ENCODE data around the gene ULK4. TPM values are rescaled to one million over a fixed set of nuclear protein-coding genes. Genes with fewer than 3 reads are reported as not detected.

Gene ULK4
- total RNA-seq, 1 donor from 2014 or later: 3.7 TPM

GRCh38 chr3:41966206-41966605, 4.3 kb upstream of the ULK4 start:
- ATAC-seq (ENCODE audit: poor library complexity) (no peak), DNase-seq (no peak)
- intact Hi-C loops (cut with DNase I): no loop called here

DNA sequence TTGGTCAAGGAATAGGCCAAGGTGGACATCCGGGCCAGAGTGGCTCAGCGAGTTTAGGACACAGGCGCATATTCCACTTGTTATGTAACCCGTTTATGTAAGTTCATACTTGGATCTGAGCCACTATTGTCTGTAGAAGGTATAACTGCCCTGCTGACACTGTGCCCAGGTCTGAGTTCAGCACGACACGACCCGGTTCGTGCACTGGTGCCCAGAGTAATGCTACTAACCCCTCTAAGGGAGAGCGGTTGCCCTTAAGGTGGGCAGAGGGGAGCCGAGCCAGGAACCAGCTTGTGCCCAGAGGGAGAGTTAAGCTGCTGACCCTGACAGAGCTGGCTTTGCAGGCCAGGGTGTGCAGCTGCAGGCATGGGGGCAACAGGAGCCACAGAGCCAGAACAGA, 1.9 kb upstream of the ULK4 start:
- ATAC-seq (ENCODE audit: poor library complexity) (no peak), DNase-seq (no peak)
- intact Hi-C loops (cut with DNase I): loop anchor here (5.0 kb wide), 1 partner anchor 48 kb away; no protein-coding TSS in a partner anchor

DNA sequence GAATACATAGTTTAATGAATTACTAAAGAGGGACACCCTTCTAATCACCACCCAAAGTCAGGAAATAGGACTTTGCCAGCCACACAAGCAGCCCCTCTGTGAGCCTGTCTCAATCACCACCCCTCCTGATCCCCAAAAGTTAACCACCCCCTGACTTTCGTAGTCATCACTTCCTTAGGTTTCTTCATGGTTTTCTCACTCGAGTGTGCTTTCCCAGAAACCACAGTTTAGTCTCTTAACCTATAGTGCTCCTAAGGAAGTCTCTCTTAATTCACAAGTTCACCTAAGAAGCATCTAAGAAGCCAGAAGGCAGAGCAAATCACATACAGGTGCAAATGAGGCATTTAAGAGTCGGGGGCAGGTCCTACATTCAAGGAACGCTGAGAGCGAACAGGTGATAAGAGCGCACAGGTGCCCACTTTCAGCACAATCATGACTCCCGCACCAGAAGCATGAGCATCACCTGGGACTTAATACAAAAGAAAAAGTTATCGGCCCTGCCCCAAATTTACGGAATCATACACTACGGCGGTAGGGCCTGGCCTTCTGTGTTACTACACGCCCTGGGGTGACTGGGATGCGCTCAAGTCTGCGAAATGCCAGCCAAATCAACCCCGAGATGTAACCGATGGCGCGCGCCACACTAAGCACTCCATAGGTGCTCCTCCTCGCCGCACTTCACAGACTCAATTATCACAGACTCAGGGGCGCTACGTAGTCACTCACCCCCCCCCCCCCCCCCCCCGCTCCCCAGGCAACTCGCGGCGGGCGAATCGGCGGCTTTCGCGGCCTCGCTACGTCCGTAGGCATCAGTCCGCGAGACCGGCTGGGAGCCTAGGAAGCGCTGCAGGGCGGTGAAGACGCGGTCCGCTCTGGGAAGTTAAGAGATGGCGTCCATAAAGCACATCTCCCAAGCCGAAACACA, 815 bp downstream of the ULK4 start:
- ATAC-seq (ENCODE audit: poor library complexity) (peak; percentile 32), DNase-seq (peak; percentile 53)
- intact Hi-C loops (cut with DNase I): loop anchor here (5.0 kb wide), 1 partner anchor 51 kb away; no protein-coding TSS in a partner anchor

GRCh38 chr3:41956574-41956973, 5.3 kb downstream of the ULK4 start:
- ATAC-seq (ENCODE audit: poor library complexity) (no peak), DNase-seq (no peak)
- intact Hi-C loops (cut with DNase I): no loop called here

GRCh38 chr3:41955192-41955591, 6.7 kb downstream of the ULK4 start:
- DNase-seq (no peak), ATAC-seq (ENCODE audit: poor library complexity) (no peak)
- intact Hi-C loops (cut with DNase I): no loop called here

DNA sequence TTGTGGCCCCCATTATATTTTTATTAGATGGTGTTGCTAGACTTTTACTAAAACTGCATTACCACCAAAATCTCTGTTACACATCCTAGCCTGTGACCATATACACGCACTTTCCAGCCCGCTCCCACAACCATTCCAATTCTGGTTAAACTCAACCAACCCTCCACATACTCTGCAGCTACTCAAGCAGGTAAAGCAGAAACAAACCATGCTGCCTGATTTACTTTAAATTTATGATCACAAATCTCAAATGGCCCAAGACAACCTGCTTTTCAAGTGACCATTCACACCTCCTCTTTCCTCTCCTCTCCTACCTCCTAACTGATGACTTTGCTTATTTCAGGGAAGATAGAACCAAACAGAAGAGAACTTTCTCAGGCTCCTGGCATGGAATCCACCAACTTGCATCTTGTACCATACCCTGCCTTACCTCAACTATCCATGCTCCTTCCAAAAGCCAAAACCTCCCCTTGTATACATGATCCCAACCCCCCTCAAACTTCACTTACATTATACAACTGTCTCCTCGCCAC, 18.5 kb downstream of the ULK4 start:
- intact Hi-C loops (cut with DNase I): no loop called here
- DNase-seq: no peak

DNA sequence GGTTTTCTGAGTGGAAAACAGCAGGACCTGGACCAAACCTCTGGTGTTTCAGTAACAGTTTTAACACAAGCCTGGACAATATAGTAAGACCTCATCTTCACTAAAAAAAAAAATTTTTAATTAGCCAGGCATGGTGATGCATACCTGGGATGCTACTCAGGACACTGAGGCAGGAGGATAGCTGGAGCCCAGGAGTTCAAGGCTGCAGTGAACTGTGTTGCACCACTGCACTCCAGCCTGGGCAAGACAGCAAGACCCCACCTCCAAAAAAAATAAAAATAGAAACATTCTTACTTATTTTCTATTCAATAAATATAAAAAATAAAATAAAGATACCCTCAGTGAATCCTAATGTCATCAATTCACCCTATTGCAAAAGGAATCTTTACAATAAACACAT, 21.5 kb downstream of the ULK4 start:
- no peak for ATAC-seq (ENCODE audit: poor library complexity)
- DNase-seq: no peak
- intact Hi-C loops (cut with DNase I): no loop called here

More for the DNA sequence above, 18.5 kb downstream of the ULK4 start:
- no peak for ATAC-seq (ENCODE audit: poor library complexity)

GRCh38 chr3:41936384-41936783, 25.5 kb downstream of the ULK4 start:
- no peak for ATAC-seq (ENCODE audit: poor library complexity)
- intact Hi-C loops (cut with DNase I): no loop called here
- DNase-seq: no peak

DNA sequence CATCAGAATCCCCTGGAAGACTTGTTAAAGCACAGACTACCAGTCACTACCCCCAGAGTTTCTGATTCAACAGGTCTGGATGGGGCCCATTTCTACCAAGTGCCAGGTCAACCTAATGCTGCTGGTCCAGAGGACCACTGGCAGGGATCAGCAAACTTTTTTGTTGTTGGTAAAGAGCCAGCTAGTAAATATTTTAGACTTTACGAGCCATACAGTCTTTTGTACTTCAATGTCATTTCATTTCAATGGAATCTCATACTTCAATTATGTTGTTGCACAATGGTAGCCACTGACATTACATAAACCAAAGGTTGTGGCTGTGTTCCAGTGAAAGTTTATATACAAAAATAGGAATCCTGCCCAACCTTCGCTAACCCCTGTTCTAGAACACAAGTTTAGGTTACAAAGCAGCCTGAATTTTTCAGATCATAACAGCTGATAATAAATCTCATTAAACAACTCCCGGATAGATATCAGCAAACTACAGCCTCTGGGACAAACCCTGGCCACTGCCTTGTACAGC, 28.7 kb downstream of the ULK4 start:
- intact Hi-C loops (cut with DNase I): no loop called here
- no peak for DNase-seq
- ATAC-seq (ENCODE audit: poor library complexity): no peak

DNA sequence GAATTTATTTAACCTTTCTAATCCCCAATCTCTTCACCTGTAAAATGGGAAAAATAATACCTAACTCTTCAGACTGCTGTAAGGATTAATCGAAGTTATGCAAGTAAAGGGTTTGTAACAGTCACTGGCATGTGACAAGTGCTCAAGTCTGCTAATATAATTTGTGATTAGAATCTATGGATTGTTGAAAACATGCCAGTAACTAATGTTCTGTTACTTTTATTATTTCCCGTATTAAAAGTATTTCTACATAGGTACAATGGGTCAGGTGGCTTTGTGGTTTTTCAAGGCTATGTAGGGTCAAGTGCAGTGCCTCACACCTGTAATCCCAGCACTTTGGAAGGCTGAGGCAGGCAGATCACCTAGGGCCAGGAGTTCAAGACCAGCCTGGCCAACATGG, 29.4 kb downstream of the ULK4 start:
- ATAC-seq (ENCODE audit: poor library complexity) (no peak), DNase-seq (no peak)
- intact Hi-C loops (cut with DNase I): no loop called here

- ATAC-seq (ENCODE audit: poor library complexity): no peak
- no peak for DNase-seq
- intact Hi-C loops (cut with DNase I): no loop called here
Observed at GRCh38 chr3:41920406-41920965, 41.4 kb downstream of the ULK4 start.

- intact Hi-C loops (cut with DNase I): no loop called here
- ATAC-seq (ENCODE audit: poor library complexity) (no peak), DNase-seq (no peak)
Observed at GRCh38 chr3:41915353-41915752, 46.5 kb downstream of the ULK4 start.

DNA sequence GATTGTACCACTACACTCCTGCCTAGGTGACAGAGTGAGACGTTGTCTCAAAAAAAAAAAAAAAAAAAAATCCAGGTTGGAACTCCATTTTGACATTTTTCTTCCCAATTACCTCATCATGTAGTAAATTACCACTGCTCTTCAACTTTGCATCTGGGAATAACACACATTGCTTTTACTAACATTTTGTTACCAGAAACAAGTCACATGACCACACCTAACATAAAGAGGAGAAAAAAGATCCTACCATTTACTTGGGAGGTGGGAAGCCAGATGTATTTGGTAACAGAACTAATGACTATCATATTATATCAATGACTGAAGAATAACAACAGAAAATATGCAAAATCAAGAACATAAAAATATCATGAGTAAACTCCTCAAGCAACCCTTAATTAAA, 49.6 kb downstream of the ULK4 start:
- intact Hi-C loops (cut with DNase I): no loop called here
- no peak for ATAC-seq (ENCODE audit: poor library complexity)
- no peak for DNase-seq

GRCh38 chr3:41907330-41908073, 54.4 kb downstream of the ULK4 start:
- ATAC-seq (ENCODE audit: poor library complexity) (no peak), DNase-seq (no peak)
- intact Hi-C loops (cut with DNase I): no loop called here

- ATAC-seq (ENCODE audit: poor library complexity) (no peak), DNase-seq (no peak)
- intact Hi-C loops (cut with DNase I): no loop called here
Observed at GRCh38 chr3:41900265-41900664, 61.6 kb downstream of the ULK4 start.

GRCh38 chr3:41898631-41899030, 63.3 kb downstream of the ULK4 start:
- intact Hi-C loops (cut with DNase I): loop anchor here (10.0 kb wide), 3 partner anchors 206 to 546 kb away; no protein-coding TSS in a partner anchor
- ATAC-seq (ENCODE audit: poor library complexity) (no peak), DNase-seq (no peak)

- intact Hi-C loops (cut with DNase I): loop anchor here (10.0 kb wide), 3 partner anchors 211 to 551 kb away; no protein-coding TSS in a partner anchor
- ATAC-seq (ENCODE audit: poor library complexity): no peak
- DNase-seq: no peak
Observed at GRCh38 chr3:41893977-41894376, 67.9 kb downstream of the ULK4 start.

GRCh38 chr3:41888368-41889076, 73.4 kb downstream of the ULK4 start:
- DNase-seq: no peak
- intact Hi-C loops (cut with DNase I): no loop called here
- ATAC-seq (ENCODE audit: poor library complexity): no peak

Measured in Right ventricle myocardium superior (tissue), 1 donor.